Breast epithelium (tissue), 3 donors: ENCODE data around the gene ZNHIT1.

ENCODE experiments used
- POLR2A ChIP-seq: fragments of 450-650 bp; IDR thresholded peaks from one replicate; pipeline ENCODE4 v1.6.1; 2016; ENCODE audit warnings: antibody characterized with exemption, mild to moderate bottlenecking, moderate library complexity
- POLR2AphosphoS5 ChIP-seq, 3 donors: sonication (generic); formaldehyde crosslinking; IDR thresholded peaks; one replicate each; pipeline ENCODE4 v1.6.1; 2017; ENCODE audit warnings: antibody characterized with exemption in 3 of 3
- TF ChIP-seq, protein P1 (sequence below), 3 donors: fragments of 450-650 bp; IDR thresholded peaks; one replicate each; pipeline ENCODE4 v1.5.1; 2016 to 2017; ENCODE audit warnings: antibody characterized with exemption in 3 of 3, mild to moderate bottlenecking in 3 of 3, moderate library complexity in 3 of 3

DNA sequence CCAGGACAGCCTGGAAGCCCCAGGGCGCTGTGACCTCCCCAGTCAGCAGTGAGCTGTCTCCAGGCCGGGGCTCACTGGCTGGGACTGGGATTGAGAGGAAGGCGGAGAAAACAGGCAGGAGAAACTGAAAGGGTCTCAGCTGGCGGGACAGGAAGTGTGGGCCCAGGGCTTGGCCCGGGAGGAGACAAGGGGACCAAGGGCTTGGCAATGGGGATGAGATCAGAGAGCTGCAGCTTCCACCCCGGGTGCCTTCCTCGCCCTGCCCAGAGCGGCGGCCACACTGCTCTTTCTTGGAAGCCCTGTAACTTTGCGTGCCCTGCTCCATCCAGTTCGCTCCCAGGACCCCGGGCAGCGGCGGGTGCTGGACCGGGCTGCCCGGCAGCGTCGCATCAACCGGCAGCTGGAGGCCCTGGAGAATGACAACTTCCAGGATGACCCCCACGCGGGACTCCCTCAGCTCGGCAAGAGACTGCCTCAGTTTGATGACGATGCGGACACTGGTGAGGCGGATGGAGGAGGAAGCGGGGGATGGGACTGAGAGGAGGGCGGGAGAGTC lies 4.4 kb downstream of the ZNHIT1 start:
- TF ChIP-seq, protein P1, sequence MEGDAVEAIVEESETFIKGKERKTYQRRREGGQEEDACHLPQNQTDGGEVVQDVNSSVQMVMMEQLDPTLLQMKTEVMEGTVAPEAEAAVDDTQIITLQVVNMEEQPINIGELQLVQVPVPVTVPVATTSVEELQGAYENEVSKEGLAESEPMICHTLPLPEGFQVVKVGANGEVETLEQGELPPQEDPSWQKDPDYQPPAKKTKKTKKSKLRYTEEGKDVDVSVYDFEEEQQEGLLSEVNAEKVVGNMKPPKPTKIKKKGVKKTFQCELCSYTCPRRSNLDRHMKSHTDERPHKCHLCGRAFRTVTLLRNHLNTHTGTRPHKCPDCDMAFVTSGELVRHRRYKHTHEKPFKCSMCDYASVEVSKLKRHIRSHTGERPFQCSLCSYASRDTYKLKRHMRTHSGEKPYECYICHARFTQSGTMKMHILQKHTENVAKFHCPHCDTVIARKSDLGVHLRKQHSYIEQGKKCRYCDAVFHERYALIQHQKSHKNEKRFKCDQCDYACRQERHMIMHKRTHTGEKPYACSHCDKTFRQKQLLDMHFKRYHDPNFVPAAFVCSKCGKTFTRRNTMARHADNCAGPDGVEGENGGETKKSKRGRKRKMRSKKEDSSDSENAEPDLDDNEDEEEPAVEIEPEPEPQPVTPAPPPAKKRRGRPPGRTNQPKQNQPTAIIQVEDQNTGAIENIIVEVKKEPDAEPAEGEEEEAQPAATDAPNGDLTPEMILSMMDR (IDR thresholded peaks at IDR 0.05), result no peak
- no peak for TF ChIP-seq POLR2A
- no peak for TF ChIP-seq POLR2AphosphoS5 (IDR thresholded peaks at IDR 0.05)
